AG09309 (cell line): Measurements from ENCODE around the gene CHIC2.

ENCODE experiments used
- DNase-seq: peaks from one replicate; pipeline ENCODE4 v3.0.0-alpha.2; 2010; ENCODE audit warnings: low read depth
- H3K4me3 ChIP-seq: 2 replicates; pipeline ENCODE4 v1.5.1; 2011; ENCODE audit warnings: mild to moderate bottlenecking, low read depth, low read length, moderate library complexity; ENCODE audit not compliant: control insufficient read depth
- TF ChIP-seq, protein P1 (sequence below): IDR thresholded peaks from 2 replicates; pipeline ENCODE4 v1.5.1; 2011; ENCODE audit warnings: mild to moderate bottlenecking, low read depth, low read length, inconsistent platforms; ENCODE audit not compliant: insufficient read depth, control insufficient read depth; ENCODE audit errors: missing control alignments

CHIC2 gene

GRCh38 chr4:54082168-54082567, 17.8 kb upstream of the CHIC2 start:
- DNase-seq, result peak; percentile 97
- TF ChIP-seq, protein P1, sequence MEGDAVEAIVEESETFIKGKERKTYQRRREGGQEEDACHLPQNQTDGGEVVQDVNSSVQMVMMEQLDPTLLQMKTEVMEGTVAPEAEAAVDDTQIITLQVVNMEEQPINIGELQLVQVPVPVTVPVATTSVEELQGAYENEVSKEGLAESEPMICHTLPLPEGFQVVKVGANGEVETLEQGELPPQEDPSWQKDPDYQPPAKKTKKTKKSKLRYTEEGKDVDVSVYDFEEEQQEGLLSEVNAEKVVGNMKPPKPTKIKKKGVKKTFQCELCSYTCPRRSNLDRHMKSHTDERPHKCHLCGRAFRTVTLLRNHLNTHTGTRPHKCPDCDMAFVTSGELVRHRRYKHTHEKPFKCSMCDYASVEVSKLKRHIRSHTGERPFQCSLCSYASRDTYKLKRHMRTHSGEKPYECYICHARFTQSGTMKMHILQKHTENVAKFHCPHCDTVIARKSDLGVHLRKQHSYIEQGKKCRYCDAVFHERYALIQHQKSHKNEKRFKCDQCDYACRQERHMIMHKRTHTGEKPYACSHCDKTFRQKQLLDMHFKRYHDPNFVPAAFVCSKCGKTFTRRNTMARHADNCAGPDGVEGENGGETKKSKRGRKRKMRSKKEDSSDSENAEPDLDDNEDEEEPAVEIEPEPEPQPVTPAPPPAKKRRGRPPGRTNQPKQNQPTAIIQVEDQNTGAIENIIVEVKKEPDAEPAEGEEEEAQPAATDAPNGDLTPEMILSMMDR, result no peak
- H3K4me3 ChIP-seq, result no peak overlapping the region

GRCh38 chr4:54077812-54078211, 13.4 kb upstream of the CHIC2 start:
- TF ChIP-seq, protein P1, result no peak
- no peak overlapping the region for H3K4me3 ChIP-seq
- DNase-seq, result no peak

DNA sequence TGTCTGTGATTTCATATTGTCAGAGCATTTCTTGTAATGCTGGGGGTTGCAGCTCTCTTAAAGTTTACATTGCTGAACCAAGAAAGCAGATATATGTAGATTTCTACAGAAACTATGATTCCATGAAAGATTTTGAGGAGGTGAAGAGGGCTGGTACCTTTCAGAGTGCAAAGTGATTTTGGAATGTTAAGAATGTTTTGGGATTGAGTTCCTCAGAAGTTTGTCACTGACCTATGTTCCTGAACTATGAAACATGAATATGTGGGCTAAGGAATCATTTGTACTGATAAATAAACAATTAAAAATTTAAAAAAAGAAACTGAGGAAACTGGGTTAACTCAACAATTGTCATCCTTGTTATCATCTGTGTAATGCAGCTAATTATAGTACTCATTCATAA, 12.3 kb upstream of the CHIC2 start:
- DNase-seq, result no peak
- H3K4me3 ChIP-seq, result no peak overlapping the region
- TF ChIP-seq, protein P1, result no peak

DNA sequence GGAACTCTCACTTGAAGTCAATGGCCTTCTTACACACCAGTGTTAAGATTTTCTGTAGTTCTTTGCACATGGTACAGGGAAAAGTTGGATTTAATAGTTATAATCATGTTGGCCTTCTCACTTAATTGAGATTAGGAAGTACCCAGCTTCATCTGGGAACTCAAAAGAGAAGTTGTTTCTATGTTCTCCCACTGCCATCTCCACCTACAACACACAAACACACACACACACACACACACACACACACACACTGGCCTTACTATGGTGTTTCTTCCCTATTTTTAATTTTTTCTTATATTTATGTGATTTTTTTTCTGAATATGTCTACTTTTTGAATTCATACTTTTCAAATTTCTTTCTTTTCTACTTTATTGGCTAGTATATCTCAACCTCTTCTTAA, 10.0 kb upstream of the CHIC2 start:
- H3K4me3 ChIP-seq, result no peak overlapping the region
- TF ChIP-seq, protein P1, result no peak
- DNase-seq, result no peak

GRCh38 chr4:54073271-54073880, 9.0 kb upstream of the CHIC2 start:
- no peak for DNase-seq
- TF ChIP-seq, protein P1, result no peak
- H3K4me3 ChIP-seq, result no peak overlapping the region

- H3K4me3 ChIP-seq, result no peak overlapping the region
- TF ChIP-seq, protein P1, result no peak
- DNase-seq, result no peak
Measured at GRCh38 chr4:54067166-54067565, 2.8 kb upstream of the CHIC2 start.

DNA sequence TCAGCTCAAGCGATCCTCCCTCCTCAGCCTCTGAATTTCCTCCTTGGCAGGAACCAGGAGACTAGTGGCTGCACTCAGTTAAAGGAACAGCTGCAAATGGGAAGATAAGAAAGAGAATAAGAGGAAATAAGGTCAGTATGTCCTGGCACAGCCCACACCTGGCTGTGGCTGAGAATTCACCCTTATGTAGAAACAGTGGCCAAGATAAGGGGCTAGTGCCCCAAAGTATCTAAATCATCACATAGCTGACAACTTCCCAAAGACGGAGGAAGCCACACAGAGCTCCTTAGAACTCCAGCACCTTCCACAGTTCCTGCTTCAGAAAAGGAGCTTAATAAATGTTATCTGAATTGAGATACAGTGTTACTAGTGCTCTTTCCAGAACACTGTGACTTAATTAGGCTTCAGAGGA, 2.3 kb upstream of the CHIC2 start:
- H3K4me3 ChIP-seq, result no peak overlapping the region
- no peak for DNase-seq
- TF ChIP-seq, protein P1, result no peak
